Activated naive CD8-positive, alpha-beta T cell treated with anti-CD3 and anti-CD28 coated beads, Interleukin-2, amount 10 ng/mL, durations not matched to agents 7 days and 5 days (primary cell): ENCODE data around the gene GEN1. TPM values are rescaled to one million over a fixed set of nuclear protein-coding genes. Genes with fewer than 3 reads are reported as not detected.

Experiments used
- ATAC-seq: fragments of 150-1000 bp; cut with Tn5 transposase; one replicate; pipeline ENCODE4 v1.10.0; 2021; ENCODE audit warnings: low read depth, moderate library complexity
- POLR2A ChIA-PET: fragments of 350-600 bp; sonication (Branson Sonifier 250); formaldehyde crosslinking; loops from one replicate; lab custom pipeline; 2021; ENCODE audit warnings: antibody characterized with exemption; lab: Charles Lee
- DNase-seq: peaks from one replicate; pipeline ENCODE4 v3.0.0; 2021
- H3K27ac Mint-ChIP-seq: one replicate; pipeline ENCODE4 v1.8.0; 2022; ENCODE audit warnings: mild to moderate bottlenecking, mixed read lengths
- H3K27me3 Mint-ChIP-seq: one replicate; pipeline ENCODE4 v1.8.0; 2022; ENCODE audit warnings: mild to moderate bottlenecking, moderate library complexity, mixed read lengths
- H3K36me3 Mint-ChIP-seq: one replicate; pipeline ENCODE4 v1.8.0; 2021; ENCODE audit warnings: mild to moderate bottlenecking, mixed read lengths
- H3K4me1 Mint-ChIP-seq: one replicate; pipeline ENCODE4 v1.8.0; 2021; ENCODE audit warnings: mixed read lengths
- H3K4me3 Mint-ChIP-seq: one replicate; pipeline ENCODE4 v1.8.0; 2022; ENCODE audit warnings: mild to moderate bottlenecking, moderate library complexity, mixed read lengths
- H3K9me3 Mint-ChIP-seq: one replicate; pipeline ENCODE4 v1.8.0; 2021; ENCODE audit warnings: mixed read lengths
- total RNA-seq, 2 experiments: library from RNA; stranded (reverse); gene quantifications; one replicate each; pipeline ENCODE4 v1.2.3, GENCODE V29; 2021

The GEN1 gene
- total RNA-seq, 2 experiments from 2014 or later, result 30.6 to 31.1 TPM

DNA sequence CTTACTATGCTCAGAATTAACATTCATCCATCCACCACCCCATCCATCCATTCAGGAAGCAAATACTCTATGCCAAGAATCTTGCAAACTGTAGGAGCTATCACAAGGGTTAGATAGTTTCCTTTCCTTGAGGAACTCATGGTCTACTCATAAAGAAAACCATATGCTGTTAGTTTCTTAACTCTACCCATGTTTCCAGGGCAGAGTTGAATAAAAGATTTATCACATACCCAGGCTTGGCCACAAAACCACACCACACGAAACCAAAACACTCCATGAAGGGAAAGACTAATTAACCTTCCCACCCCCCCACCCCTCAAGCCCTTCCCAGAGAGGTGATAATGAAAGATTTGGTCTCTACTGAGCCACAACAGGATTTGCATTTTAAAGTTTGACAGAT, 38.6 kb downstream of the GEN1 start:
- no peak for ATAC-seq
- Mint-ChIP-seq H3K4me1 (peaks cover 11% of the 10 kb centered on the region), H3K4me3 (no peak overlapping the region), H3K9me3 (no peaks in the 10 kb centered on the region), H3K27me3 (peaks cover 40% of the 10 kb centered on the region), H3K27ac (no peak overlapping the region), H3K36me3 (no peaks in the 10 kb centered on the region)
- DNase-seq, result no peak
- POLR2A ChIA-PET, result no interaction called here

DNA sequence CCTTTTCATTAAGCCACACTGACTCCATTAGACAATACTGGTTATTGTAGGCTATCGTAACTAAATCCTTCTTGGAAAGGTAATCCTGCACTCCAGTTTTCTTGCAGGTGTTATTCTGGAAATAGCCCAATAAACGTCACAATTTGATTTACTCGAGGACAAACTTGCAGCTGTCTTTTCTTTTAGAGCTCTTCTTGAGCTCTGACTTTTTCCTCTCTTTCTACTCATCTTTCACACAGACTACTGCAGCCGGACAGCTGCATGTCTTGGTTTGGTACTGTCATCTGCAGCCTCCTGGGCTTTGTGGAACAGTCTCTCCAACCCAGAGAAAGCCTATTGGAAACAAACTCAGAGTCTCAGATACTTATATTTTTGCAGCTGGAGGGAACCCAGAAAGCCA, 39.4 kb downstream of the GEN1 start:
- Mint-ChIP-seq H3K9me3 (no peaks in the 10 kb centered on the region), H3K4me1 (peaks cover 11% of the 10 kb centered on the region), H3K4me3 (no peak overlapping the region), H3K36me3 (no peaks in the 10 kb centered on the region), H3K27me3 (peaks cover 42% of the 10 kb centered on the region), H3K27ac (no peak overlapping the region)
- POLR2A ChIA-PET, result no interaction called here
- ATAC-seq, result no peak
- no peak for DNase-seq

DNA sequence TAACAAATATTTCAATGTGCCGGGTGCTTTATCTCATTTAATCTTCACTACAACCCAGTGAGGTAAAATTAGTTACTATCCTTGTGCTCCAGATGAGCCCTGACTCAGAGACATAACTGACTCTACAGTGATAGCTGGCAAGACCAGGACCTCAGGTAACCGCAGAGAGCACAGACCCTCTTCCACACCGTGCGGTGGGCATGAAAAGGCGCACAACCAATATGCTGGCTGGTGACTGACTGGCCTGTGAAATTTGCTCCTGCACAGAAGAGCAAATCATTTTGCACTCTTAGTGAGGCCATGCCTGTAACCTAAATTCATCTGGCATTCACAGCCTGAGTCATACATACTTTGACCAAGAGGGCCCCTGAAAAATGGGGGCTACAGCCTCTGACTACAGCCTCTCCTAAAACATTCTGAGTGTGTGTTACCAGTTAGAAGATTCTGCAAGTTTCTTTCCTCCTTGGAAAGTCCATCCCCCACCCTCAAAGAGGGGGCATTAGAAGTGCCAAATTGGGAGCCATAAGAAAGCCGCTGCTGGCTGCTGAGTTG, 39.9 kb downstream of the GEN1 start:
- Mint-ChIP-seq H3K27me3 (peaks cover 42% of the 10 kb centered on the region), H3K4me3 (no peak overlapping the region), H3K4me1 (peaks cover 11% of the 10 kb centered on the region), H3K9me3 (no peaks in the 10 kb centered on the region), H3K36me3 (no peaks in the 10 kb centered on the region), H3K27ac (no peak overlapping the region)
- POLR2A ChIA-PET, result no interaction called here
- ATAC-seq (no peak), DNase-seq (no peak)

DNA sequence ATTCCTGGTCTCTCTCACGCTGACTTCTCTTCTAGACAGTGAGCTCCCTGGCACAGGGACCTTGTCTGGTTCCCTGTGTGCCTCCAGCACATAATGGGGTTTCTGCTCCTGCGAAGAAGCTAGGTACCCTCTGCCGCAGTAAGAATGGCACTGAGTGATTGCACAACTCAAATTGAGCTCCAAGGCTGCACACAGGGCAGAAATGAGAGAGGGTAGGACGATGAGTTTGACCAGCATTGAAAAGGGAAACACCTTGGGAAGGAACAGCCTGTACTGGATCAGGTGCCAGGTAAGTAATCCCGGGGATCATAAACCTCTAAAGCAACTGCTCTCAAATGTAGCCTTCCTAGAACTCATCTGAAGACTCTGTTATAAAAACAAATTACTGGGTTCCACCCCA, 41.4 kb downstream of the GEN1 start:
- no peak for DNase-seq
- Mint-ChIP-seq H3K9me3 (no peaks in the 10 kb centered on the region), H3K36me3 (no peaks in the 10 kb centered on the region), H3K4me1 (peaks cover 18% of the 10 kb centered on the region), H3K27me3 (peaks cover 43% of the 10 kb centered on the region), H3K4me3 (no peak overlapping the region), H3K27ac (no peak overlapping the region)
- no peak for ATAC-seq
- POLR2A ChIA-PET, result no interaction called here

DNA sequence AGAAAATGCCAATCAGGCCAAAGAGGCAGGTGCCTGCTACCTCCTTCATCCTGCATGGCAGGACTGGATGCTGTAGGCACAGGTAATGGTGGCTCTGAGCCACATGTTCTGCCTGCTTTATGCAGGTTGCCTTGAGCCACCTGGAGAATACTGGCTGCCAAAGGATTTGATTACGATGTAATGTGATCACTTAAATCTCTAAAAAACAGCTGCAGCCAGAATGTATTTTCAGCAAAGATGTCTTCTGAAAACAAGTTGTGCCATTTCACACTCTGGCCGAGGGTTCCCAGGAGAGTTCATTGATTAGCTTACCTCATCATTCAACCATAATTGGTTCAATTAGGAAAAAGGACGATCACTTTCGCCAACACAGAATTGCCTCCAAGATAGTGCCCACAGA, 44.4 kb downstream of the GEN1 start:
- POLR2A ChIA-PET, result no interaction called here
- ATAC-seq, result no peak
- no peaks in the 10 kb centered on the region for H3K9me3 Mint-ChIP-seq

DNA sequence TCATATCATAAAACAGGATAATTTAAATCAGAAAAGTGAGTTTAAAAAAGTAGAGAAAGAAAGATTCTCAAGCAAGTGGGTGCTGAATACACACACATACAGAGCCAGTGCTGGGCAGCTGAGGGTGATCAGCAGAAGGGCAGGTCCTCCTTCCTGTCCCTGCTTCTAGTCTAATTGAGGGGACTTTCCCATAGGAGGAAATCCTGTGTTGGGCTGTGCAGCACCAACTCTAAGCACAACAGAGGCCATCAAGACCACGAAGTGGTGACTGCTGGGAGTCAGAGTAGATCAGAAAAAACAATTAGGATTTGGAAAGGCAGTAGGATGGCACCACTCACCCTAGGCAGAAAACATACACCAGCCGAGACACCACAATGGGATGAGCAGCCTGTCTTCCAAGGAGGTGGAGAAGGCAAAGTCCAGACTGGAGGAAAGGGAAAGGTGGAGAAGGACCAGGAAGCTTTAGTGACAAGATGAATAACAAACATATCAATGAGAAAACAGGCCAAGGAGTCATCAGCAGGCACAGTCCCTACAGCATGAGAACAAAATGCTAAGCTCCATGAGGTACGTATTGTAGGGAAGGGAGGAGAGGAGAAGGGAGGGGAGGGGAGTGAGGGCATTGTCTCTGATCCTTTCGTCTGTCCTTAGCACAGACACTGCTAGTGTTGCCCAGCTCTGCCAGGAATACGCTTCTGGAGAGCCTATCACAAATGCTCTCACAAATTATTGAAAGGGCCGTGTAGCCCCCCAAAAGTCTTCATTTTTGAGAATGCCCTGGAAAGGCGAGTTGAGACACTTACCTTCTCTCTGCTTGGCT, 45.6 kb downstream of the GEN1 start:
- H3K27ac Mint-ChIP-seq, result no peak overlapping the region
- POLR2A ChIA-PET, result no interaction called here
- no peaks in the 10 kb centered on the region for H3K9me3 Mint-ChIP-seq
- H3K27me3 Mint-ChIP-seq, result peaks cover 33% of the 10 kb centered on the region
- no peak overlapping the region for H3K4me3 Mint-ChIP-seq
- no peak for DNase-seq
- H3K36me3 Mint-ChIP-seq, result no peaks in the 10 kb centered on the region
- H3K4me1 Mint-ChIP-seq, result peaks cover 8% of the 10 kb centered on the region
- peak; percentile 39 for ATAC-seq

More for the DNA sequence above, 44.4 kb downstream of the GEN1 start:
- no peak for DNase-seq
- Mint-ChIP-seq H3K27ac (no peak overlapping the region), H3K36me3 (no peaks in the 10 kb centered on the region), H3K4me3 (no peak overlapping the region), H3K27me3 (peaks cover 30% of the 10 kb centered on the region), H3K4me1 (peaks cover 7% of the 10 kb centered on the region)

DNA sequence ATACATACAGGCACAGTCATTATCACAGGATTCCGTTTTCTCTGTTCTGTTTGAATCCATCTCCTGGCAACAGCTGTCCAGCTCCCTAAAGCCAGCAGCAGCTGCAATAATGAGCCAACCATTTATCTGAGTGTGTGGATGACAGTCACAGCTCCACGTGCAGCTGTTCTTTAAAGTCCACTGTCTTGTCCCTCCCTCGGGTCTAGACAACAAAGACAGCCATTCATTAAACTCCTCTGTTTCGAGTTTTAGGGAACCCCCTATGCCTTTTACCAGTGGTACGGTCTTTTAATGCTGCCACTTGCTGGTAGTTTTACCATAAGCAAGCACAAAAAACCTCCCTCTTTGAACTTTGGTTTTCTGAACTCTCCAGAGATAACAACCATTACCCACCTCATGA, 46.3 kb downstream of the GEN1 start:
- H3K27ac Mint-ChIP-seq, result no peak overlapping the region
- ATAC-seq, result no peak
- no peak overlapping the region for H3K4me3 Mint-ChIP-seq

DNA sequence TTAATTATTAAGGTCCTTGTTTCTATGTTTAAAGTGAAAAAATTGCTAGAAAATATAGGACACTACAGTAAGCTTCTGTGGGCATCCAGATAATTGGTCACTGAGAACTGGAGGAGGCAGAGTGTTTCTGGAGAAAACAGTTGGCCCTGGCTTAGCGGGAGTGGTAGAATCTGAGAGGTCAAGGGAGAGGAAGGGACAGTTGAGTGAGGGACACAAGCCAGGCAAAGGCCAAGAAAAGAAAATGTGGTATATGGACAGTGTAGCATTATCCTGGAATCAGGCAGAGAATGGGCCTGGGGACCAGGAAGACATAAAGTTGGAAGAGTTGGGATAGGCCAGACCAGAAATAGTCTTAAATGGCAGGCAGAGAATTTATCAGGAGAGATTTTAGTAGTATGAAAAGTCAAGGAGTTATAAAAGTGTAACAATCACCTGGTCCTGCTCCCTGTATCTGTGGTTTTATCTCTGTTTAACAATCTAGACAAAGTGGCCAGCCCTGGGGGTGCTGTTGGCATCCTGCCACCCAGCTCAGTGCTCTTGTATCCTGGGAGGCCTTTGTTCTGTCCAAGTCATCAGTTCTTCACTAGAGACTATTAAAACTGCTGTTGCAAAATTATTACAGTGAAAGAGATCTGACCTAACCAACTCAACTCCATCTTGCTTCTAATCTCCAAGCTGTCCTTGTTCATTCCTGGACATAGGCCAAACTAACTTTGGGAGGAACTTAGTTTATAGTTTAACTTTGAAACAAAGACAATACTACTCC, 46.9 kb downstream of the GEN1 start:
- Mint-ChIP-seq H3K4me1 (peaks cover 8% of the 10 kb centered on the region), H3K27ac (no peak overlapping the region), H3K27me3 (peaks cover 33% of the 10 kb centered on the region), H3K9me3 (no peaks in the 10 kb centered on the region), H3K36me3 (no peaks in the 10 kb centered on the region), H3K4me3 (no peak overlapping the region)
- ATAC-seq (no peak), DNase-seq (no peak)
- POLR2A ChIA-PET, result no interaction called here

More for the DNA sequence above, 46.3 kb downstream of the GEN1 start:
- peaks cover 36% of the 10 kb centered on the region for H3K27me3 Mint-ChIP-seq
- H3K9me3 Mint-ChIP-seq, result no peaks in the 10 kb centered on the region
- POLR2A ChIA-PET, result no interaction called here
- H3K36me3 Mint-ChIP-seq, result no peaks in the 10 kb centered on the region
- DNase-seq, result no peak
- H3K4me1 Mint-ChIP-seq, result peaks cover 8% of the 10 kb centered on the region

DNA sequence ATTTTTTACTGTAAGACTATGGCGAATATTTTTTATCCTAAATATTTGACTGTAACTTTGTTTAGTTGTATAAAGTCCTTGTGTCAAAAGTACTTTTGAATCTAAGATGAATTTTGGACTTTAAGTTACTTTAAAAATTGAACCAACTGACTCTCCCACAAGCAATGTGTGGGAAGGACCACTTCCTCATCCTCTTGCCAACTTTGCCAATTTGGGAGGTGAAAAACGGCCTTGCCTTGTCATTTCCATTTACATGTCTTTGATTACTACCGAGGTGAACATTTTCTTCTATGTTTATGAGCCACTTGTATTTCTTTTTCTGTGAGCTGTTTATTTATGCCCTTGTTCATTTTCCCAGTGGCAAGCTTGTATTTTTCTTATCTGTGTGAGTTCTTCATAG, 49.6 kb downstream of the GEN1 start:
- no peaks in the 10 kb centered on the region for H3K36me3 Mint-ChIP-seq
- H3K9me3 Mint-ChIP-seq, result no peaks in the 10 kb centered on the region
- H3K4me1 Mint-ChIP-seq, result peaks cover 8% of the 10 kb centered on the region
- POLR2A ChIA-PET, result no interaction called here
- peaks cover 30% of the 10 kb centered on the region for H3K27me3 Mint-ChIP-seq
- H3K4me3 Mint-ChIP-seq, result no peak overlapping the region
- H3K27ac Mint-ChIP-seq, result no peak overlapping the region
- DNase-seq, result no peak
- ATAC-seq, result no peak

DNA sequence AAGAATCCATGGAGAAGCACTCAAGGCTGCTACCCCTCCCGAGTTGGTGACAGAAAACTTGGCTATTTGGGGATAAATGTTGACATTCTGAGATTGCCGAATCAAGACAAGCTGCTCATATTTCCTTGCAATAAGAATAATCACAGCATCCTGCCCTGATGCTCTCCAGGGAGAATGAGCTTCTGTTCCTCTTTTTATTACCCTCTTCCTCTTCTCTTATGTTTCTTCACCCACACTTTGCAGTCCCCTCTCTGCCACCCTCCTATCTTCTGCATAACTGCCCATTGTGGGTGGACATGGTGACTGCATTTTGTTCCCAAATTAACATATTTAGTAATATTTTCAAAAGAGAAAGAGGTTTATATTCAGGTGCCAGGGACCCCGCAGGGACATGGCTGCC, 50.4 kb downstream of the GEN1 start:
- Mint-ChIP-seq H3K4me1 (peaks cover 5% of the 10 kb centered on the region), H3K9me3 (no peaks in the 10 kb centered on the region), H3K4me3 (no peak overlapping the region), H3K36me3 (no peaks in the 10 kb centered on the region), H3K27me3 (peaks cover 26% of the 10 kb centered on the region), H3K27ac (no peak overlapping the region)
- POLR2A ChIA-PET, result no interaction called here
- ATAC-seq (no peak), DNase-seq (no peak)

DNA sequence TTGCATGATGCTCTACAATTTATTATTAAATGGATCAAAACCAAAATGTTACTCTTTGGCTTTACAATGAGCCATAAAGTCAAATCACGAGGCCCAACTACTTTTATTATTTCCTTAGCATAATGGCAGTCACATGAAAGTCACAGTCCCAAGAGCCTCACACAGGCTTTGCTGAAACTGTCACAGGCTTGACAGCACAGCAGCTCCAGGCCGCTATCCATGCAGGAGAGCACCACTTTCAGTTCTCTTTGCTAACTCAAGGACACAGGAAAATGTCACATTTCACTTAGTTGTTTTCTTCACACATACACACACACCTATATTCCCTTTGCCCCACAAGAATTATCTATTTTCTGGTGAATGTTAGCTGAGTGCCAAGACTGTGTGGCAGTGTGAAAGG, 51.2 kb downstream of the GEN1 start:
- no peak overlapping the region for H3K27ac Mint-ChIP-seq
- H3K4me1 Mint-ChIP-seq, result peaks cover 2% of the 10 kb centered on the region
- no peak overlapping the region for H3K4me3 Mint-ChIP-seq
- no peaks in the 10 kb centered on the region for H3K36me3 Mint-ChIP-seq
- POLR2A ChIA-PET, result no interaction called here
- DNase-seq (no peak), ATAC-seq (no peak)
- H3K27me3 Mint-ChIP-seq, result peaks cover 30% of the 10 kb centered on the region
- no peaks in the 10 kb centered on the region for H3K9me3 Mint-ChIP-seq

DNA sequence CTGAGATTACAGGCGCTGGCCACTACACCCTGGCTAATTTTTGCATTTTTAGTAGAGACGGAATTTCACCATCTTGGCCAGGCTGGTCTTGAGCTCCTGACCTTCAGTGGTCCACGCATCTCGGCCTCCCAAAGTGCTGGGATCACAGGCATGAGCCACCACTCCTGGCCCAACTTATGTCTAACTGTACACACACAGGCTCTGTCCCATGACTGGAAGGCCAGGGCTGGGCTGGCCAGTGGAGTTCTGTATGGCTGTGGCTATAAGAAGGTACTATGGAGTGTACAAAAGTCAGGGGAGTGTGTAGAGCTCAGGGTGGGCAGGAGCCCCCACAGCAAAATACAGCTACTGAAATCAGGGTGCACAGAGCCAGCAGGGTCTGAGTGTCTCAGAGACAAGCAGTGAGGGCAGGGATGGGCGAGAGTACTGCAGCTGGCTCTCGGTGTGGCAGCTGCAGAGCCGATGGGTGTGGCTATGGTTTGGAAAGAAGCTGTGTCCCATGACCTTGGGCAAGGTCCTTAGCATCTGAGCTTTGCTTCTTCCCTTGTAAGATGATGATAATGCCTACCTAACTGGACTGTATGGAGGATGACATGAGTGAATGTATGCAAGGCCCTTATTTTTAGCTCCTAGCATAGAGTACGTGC, 51.9 kb downstream of the GEN1 start:
- ATAC-seq, result no peak
- H3K4me1 Mint-ChIP-seq, result peaks cover 2% of the 10 kb centered on the region
- H3K4me3 Mint-ChIP-seq, result no peak overlapping the region
- no peak overlapping the region for H3K27ac Mint-ChIP-seq
- H3K27me3 Mint-ChIP-seq, result peaks cover 32% of the 10 kb centered on the region
- no peaks in the 10 kb centered on the region for H3K9me3 Mint-ChIP-seq
- no peaks in the 10 kb centered on the region for H3K36me3 Mint-ChIP-seq
- POLR2A ChIA-PET, result no interaction called here
- DNase-seq, result no peak

DNA sequence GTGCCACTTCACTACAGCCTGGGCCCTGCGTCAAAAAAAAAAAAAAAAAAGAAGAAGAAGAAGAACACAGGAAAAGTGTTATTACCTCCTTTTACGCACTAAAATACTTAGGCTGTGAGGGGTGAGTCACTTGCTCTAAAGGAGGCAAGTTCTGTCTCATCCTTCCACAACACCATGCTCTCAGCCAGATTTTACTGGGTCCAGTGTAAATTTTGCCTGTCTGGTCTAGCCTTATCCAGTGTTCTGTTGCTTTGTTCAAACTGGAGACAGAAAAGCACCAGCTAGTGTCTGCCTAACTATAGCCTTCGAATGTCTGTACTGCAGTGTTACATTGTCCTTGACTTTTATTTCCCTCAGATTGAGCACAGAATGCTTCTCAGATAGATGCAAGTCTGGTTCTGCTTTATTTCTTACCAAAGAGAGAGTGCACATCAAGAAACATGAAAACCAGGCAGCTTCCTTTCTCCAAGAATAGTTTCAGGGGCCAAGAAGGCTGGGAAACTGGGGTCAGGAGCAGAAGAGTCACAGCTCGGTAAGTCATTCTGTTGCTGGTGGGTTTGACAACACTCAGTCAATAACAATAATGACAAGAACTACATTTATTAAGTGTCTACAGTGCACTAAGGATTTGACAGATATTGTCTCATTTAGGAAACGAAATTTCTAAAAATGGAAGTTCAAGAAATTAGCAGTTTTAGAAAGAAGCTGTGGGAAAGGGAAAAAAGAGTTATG, 59.2 kb downstream of the GEN1 start:
- no peak overlapping the region for H3K27ac Mint-ChIP-seq
- no peak overlapping the region for H3K4me3 Mint-ChIP-seq
- no peak for DNase-seq
- no peak for ATAC-seq
- POLR2A ChIA-PET, result no interaction called here
- H3K36me3 Mint-ChIP-seq, result no peaks in the 10 kb centered on the region
- peaks cover 40% of the 10 kb centered on the region for H3K27me3 Mint-ChIP-seq
- peaks cover 7% of the 10 kb centered on the region for H3K4me1 Mint-ChIP-seq
- H3K9me3 Mint-ChIP-seq, result no peaks in the 10 kb centered on the region
